Cortex of kidney (tissue), 1 donor: ENCODE data around the gene LRMDA.
"Not testable (repeated sequence)": the region's sequence is repeated elsewhere in the genome, so short reads cannot be mapped to it uniquely, and the experiment has no call there.

Experiments used
- DNase-seq: peaks from one replicate; lab custom pipeline; 2025; lab: John Stamatoyannopoulos, UW

The LRMDA gene

DNA sequence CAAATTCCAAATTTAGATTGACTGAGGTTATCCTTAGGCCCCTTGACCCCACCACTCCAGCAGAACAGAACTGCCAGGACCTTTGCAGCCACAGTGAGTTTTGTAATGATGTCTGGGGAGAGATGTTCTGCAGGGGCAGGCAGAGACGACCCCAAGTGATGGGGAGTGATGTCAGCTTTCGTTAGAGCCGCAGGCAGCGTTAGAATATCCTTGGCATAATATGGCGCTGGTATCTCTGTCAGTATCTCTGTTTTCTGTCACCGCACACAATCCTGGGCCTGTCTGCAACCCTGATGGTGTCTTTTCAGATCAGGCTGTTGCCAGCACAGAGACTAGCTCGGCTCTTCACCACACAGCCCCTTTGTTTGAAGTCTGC is 1122.6 kb downstream of the LRMDA start:
- no peak for DNase-seq

DNA sequence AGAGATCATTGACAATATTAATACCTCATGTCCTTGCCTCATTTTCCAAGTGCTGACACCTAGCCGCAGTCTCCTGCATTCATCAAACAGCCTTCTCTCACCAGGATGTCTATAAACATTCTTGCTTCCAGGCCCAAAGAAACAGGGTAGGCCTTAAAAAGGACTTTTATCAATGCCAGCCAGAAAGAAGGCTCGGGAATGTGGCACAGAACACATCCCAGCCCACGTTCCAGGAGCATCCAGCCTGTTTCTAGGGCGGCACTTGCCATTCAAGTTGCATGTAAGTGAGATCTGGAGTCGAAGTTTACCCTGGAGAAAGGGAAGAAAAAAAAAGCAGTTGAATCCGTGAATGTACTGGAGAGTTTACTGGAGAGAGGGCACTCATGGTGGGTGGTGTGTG is 1123.1 kb downstream of the LRMDA start:
- no peak for DNase-seq

DNA sequence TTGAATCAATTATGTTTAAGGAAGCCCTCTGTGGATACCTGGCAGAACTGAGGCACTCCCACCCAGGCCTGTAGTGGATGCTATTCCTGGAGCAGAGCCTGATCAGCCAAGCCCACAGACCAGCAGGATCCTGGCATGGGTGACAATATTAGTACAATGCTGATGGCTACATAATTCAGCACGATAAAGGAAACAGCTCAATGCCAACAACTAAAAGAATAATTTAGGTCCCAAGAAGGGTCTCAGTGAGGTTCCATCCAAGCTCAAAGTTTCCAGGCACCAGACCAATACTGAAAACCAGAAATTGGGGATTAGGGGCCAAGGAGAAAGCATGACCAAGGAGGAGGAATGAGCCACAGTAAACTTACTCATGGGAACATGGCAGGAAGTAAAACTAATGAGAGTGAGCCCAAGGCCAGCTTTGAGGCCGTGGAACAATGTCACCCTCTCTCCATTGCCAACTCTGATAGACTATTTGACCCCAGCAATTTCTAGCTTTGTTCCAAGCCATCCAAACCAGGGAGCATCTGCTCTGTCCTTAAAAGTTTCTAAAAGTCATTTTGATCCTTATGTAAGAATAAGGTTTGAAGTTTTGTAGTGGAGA is 1123.7 kb downstream of the LRMDA start:
- DNase-seq, result no peak

GRCh38 chr10:76557366-76557765 is 1125.9 kb downstream of the LRMDA start:
- no peak for DNase-seq

- no peak for DNase-seq
Observed at GRCh38 chr10:76558586-76558985, 1127.2 kb downstream of the LRMDA start.

DNA sequence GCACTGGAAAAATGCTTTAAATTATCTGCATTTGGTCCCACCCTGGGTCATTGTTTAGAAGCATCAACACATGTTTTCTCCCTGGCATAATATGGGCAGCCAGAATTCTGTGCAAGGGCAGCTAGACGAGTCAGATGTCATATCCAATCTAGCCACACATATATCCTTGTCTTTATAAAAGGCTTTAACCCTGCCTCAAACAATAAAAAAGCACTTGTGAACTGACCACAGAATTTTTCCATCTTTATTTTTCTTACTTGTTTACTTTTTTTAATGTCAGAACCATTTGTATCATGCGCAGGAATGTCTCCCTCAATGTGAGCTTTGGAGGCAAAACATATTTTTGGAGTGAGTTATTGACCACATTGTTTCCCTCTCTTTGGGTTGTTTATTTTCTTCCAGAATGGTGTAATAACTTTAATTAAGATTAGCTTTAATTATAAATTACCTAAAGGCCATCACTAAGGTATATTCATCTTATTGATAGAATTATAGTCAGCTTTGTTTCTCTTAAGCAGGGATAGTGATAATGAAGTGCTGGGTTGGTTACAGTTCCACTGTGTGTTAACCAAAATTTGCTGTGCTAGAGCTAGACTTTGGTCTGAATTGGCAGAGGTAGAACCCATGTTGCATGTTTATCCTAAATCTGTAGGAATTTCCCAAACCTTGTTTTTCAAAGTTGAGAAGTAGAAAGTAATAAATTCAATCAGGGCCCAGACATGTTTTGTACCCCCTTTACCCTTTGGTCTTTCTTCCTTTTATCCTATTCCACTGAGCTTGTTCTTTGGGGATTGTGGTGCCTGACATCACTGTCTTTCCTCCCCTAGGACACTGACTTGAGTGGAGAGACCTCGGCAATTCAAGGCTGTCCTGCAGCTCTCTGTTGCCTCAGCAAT is 1127.8 kb downstream of the LRMDA start:
- no peak for DNase-seq

DNA sequence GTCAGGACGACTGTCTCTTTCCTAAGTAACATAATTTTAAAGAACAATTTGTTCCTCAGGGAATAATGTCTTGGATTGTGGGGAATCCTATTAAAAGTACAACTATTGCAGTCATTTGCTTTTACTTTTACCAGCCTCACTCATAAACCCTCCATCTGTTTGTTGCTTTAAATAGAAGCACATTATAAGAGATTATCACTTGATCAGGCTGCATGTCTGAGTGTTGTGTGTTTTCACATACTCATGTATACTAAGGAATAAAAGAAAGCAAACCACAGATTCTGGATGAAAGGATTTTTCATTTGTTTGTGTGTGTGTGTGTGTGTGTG is 1128.4 kb downstream of the LRMDA start:
- DNase-seq, result no peak

GRCh38 chr10:76560338-76560737 is 1128.9 kb downstream of the LRMDA start:
- no peak for DNase-seq

GRCh38 chr10:76563286-76563685 is 1131.9 kb downstream of the LRMDA start:
- DNase-seq, result no peak

DNA sequence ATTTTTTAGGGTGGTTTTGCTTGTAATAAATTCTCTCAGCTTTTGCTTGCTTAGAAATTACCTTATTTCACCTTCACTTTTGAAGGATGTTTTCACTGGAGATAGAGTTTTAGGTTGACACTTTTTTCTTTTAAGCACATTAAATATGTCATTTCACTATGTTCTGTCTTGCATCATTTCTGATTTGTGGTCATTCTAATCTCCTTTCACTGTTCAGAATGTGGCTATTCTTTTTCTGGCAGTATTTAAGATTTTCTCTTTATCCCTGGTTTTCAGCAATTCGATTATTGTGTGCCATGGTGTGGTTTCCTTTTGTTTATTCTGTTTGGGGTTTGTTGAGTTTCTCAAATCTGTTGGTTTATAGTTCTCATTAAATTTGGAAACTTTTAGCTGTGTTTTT is 1140.6 kb downstream of the LRMDA start:
- DNase-seq, result no peak

- no peak for DNase-seq
Observed at GRCh38 chr10:76576276-76576962, 1145.0 kb downstream of the LRMDA start.

DNA sequence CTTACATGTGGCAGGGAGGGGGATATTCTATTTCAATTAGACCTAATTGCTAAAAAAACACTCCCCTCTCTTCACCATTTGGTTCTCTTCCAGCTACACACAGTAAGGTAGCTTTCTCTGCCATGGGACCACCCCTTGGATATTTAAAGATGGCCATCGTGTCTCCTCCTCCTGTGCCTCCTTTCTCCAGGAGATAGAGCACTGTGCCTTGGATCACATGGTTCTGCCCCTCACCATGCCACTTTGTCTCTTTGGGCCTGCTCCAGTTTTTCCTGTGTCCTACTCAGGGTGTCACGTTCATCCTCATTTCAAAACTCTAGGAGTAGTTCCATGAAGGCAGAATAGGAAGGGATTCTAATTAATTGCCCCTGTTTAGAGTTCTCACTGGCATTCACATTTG is 1146.0 kb downstream of the LRMDA start:
- no peak for DNase-seq

DNA sequence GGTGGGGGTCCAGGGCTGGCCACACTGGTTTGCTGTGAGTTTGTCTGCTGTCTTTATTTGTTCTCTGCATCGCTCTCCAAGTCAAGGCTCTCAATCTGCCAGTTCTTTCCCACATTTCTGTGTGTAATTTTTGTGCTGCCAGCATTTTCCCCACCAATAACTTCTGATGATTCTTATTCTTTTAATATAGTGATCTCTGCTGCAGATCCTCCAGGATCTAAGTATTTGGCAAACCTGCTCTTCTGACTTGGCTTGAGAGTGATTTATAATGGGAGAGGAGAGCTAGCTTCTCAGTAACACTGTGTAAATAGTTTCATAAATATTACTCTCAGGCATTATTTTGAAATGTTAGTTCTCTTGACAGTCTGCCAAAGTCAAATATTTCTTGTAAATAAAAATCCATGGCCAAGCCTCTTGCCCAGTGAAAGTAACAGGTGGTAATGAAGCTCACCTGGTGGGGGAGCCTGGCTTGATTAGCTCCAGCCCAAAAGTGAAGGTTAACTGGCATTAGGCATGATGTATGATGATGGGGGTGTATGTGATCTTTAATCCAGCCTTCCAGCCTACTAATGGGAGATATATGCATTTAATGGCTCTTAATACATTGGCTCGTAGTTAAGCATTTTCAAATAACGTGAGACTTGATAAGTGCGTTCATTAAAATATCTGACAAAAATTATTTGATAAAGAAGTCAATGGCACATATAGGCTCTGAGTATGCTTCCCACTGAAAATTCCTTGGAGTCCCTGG is 1150.3 kb downstream of the LRMDA start:
- no peak for DNase-seq

DNA sequence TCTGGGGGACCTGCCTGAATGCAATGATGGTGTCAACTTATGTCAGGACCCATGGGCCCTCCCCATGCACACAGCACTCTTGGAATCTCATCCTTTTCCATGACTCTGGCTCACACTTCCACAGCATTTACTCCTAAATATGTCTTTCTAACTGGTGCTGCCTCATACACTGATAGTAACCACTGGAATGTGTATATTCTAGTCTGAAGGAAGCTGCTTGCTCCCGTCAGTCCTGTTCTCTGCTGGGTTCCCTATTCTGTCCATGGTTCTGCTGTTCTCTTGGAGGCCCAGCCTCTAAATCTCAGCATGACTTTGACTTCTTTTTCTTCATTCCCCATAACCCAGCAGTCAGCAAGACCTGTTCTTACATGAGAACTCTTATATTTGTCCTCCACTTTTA is 1151.1 kb downstream of the LRMDA start:
- no peak for DNase-seq

- DNase-seq, result no peak
Observed at GRCh38 chr10:76583711-76584161, 1152.3 kb downstream of the LRMDA start.

DNA sequence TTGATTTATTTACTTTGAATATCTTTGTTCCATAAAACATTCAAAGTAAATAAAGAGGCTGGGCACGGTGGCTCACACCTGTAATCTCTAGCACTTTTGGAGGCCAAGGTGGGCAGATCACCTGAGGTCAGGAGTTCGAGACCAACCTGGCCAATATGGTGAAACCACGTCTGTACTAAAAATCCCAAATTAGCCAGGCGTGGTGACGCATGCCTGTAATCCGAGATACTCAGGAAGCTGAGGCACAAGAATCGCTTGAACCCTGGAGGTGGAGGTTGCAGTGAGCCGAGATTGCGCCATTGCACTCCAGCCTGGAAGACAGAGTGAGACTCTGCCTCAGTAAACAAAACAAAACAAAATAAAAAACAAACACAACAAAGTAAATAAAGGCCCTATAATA is 1153.0 kb downstream of the LRMDA start:
- not testable (repeated sequence) for DNase-seq
